ENCODE results near the gene DDAH1. TPM values are rescaled to one million over a fixed set of nuclear protein-coding genes. Genes with fewer than 3 reads are reported as not detected.

The DDAH1 gene
- total RNA-seq, 1 donor from 2014 or later = 56.7 TPM

DNA sequence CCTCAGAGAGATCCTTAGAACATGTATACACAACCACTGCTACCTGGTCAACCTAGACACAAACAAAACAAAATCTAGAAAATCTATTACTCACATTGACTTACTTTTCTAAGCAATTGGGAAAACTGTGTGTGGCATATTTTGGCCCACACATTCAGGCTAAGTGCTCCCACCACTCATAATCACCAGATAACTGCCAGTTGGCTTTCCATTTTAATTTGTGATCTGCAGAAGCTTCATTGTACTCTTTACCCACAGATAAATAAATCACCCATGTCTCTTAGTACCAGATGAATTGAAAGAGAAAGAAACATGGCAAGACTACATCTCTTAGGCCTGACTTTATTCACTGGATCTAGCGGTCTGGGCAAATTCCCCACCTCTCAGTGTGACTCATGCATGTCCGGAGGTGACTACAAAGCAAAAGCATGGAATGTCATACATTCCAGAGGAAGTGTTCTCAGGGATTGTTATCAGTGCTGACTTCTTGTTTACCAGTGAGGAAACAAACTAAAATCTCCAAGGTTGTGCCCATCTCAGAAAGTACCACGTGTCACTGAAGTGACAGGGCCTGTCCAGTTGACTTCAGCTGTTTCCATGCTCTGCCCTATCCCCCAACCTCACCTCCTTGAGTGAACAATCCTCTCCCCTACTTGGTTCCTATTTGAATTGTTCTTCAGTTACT is 136.1 kb downstream of the DDAH1 start:
- DNase-seq (ENCODE audit: low read depth) = peak; percentile 100

DNA sequence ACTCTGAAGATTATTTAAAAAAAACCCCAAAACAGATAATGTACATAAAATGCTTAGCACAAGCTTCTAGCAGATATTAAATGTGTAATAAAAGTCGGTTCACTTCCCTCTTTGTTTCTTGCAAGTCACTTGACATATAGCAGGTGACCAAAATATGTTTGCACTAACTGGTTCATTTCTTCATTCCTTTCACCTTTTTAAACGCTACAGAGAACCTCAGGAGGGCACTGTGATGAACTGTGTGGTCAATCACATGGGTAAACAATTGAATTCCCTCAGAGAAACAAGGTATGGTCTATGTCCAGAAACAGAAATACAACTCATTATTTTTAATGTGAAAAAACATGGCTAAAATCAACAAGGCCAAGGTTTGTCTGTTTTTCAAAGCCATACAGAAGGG is 137.2 kb downstream of the DDAH1 start:
- DNase-seq (ENCODE audit: low read depth) = peak; percentile 55

DNA sequence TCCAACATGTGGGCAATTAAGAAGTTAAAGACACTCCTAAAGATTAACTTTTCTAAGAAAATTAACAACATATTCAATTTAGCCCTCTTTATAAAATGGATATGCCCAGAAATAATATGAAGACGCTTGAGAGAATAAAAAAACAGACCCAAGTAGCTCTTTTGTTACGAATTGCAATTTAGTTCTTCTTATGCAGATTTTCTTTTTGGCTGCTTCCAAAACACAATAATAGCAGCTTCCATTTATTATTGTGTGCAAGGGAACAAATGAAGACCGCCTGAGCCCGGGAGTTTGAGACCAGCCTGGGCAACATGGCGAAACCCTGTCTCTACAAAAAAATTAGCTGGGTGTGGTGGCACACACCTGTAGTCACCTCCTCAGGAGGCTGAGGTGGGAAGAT is 138.1 kb downstream of the DDAH1 start:
- no peak for DNase-seq (ENCODE audit: low read depth)

DNA sequence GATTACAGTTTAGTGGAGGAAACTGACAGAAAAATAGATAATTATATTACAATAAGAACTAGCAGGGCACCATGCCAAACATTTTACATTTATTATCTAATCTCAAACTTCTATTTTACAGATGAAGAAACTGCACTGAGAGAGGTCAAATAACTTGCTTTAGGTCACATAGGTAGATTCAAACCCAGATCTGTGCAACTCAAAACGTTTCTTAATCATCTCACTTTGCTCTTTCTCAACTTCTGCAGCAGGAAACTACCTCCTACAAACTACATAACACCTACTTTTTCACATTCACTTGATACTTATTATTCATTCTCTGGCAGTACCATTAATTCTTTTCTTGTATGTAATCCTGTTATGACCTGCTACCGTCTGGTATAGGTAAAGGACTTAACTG is 138.6 kb downstream of the DDAH1 start:
- peak; percentile 72 for DNase-seq (ENCODE audit: low read depth)

DNA sequence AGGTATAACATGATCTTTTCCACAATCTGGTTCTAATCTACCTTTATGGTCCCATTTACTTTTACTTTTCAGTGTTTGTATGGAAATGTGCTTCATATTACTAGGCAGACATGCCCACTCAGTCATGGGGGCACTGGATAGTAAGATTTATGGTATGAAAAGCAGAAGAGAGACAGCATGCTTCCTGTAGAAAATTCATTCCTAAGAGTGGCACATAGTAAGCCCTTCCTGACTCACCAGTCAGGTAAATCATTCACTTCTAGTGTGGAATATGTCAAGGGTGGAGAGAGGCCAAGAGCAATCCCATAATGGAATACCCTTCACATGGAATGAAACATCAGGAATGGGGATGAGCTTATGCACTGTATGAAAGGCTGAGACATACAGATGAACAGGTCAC is 139.0 kb downstream of the DDAH1 start:
- DNase-seq (ENCODE audit: low read depth) = peak; percentile 96

DNA sequence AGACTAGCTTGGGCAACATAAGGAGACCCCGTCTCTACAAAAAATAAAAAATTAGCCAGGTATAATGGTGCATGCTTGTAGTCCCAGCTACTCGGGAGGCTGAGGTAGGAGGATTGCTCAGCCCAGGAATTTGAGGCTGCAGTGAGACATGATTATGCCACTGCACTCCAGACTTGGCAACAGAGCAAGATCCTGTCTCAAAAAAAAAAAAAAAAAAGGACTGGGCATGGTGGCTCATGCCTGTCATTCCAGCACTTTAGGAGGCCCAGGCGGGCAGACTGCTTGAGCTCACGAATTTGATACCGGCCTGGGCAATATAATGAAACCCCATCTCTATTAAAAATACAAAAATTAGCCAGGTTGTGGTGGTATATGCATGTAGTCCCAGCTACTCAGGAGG is 141.2 kb downstream of the DDAH1 start:
- DNase-seq (ENCODE audit: low read depth) = no peak

DNA sequence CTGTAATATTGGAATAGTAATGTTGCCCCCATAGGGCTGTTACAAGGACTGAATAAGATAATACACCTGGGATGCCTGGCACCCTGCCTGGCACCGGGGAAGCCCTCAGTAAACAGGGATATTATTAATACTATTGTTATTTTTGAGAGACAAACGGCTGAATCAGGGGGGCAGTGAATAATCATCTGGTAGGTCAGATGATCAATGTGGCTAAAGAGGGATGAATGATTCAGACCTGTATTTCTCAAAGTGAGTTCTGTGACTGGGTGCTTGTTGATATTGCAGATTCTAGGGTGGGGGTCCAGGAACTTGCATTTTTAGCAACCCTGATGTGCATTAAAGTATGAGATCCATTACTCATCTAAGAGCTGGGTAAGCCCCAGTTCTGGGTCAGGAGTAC is 142.3 kb downstream of the DDAH1 start:
- DNase-seq (ENCODE audit: low read depth) = peak; percentile 89

DNA sequence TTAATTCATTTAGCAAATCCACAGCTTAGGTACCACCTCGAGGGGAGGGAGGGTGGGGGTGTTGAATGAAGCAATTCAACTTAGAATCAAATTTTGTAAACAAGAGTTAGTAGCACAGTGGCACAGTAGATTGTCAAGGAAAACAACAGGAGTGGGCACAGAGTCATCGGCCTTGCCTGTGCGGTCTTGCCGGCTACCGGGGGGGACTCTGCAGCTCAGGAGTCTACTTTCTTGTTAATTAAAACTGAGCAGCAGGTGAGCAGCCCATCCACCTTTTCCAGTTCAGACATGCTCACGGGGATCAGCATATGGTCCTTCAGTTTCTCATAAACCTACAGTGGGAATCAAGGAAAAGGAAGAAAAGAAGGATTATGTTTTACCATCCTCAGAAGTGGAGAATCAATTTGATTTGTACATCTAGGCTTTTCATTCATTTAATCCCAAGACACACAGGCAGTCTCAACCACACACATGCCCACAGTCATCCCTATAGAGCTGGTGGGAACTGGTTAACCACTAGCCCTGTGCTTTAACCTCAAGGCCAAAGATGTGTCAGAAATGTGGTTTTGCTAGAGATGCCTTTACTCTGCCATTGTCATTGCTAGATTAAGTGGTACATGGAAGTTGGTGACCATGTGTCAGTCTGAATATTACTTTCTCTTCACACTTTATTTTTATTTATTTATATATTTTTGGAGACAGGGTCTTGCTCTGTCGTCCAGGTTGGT is 143.6 kb downstream of the DDAH1 start:
- DNase-seq (ENCODE audit: low read depth) = peak; percentile 89

DNA sequence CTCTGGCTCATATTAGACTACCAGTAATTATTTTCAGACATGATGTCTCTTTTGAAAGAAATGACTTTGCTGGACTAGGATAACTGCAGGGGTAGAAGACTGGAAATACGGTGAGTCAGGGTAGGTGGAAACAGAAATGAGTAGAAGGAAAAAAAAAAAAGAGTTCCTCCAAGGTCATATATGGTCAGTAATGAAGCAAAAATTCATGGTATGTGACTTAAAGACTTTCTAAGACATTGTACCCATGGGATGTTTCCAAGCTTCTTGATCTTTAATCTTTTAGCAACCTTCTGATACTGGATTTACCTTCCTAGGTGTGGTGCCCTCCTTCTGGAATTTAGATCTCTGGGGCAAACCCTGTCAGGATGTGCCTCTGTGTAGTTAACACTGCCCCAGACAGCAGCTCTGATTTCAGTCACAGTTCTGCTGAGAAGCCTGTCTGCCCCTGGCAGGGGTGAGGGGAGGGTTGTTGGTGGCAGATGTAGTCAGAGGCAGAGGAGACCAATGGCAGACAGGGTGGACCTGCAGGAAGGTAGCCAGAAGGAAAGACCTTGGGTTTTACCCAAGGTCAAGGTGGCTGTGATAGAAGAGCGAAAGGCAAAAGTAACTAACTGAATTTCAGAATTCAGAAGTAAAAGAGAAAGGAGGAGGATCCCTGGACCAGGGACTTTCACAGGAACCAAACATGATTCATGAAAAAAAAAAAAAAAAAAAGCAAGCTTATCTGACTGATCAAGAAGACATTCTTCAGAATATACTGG is 144.4 kb downstream of the DDAH1 start:
- peak; percentile 82 for DNase-seq (ENCODE audit: low read depth)

DNA sequence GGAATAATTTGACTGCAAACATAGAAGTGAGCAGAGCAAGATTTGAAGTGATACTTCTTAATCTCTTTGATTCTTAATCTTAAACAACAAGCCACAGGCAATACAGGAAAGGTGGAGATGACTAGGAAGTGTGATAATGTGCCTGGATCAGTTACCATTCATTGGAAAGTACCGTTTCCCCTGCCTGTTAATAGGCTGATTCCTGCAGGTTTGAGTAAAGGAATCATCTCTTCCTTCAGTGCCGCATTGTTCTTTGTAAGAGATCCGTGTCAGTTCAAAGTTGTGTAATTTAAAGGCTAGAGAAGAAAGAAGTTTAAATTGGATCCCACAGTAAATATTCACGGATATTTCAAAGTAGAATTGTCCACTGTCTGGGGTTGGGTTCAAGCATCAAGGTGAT is 145.0 kb downstream of the DDAH1 start:
- DNase-seq (ENCODE audit: low read depth) = no peak

DNA sequence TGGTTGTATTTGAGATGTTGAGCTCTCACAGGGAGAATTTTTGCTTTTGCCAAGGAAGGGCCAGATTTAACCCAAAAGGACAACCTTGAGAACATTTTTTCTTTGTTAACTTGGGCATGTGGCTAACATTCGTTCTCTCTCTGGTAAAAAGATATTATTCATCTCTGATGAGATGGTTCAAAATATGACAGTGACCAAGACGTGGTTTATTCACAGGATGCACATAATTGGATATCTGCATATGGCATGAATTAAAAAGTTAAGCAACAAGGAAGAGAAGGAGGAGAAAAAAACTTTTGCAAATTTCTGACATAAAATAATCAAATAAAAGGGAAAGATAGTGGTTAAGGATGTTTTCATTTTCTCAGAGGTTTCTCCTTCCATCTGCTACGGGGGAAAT is 145.5 kb downstream of the DDAH1 start:
- DNase-seq (ENCODE audit: low read depth) = no peak

DNA sequence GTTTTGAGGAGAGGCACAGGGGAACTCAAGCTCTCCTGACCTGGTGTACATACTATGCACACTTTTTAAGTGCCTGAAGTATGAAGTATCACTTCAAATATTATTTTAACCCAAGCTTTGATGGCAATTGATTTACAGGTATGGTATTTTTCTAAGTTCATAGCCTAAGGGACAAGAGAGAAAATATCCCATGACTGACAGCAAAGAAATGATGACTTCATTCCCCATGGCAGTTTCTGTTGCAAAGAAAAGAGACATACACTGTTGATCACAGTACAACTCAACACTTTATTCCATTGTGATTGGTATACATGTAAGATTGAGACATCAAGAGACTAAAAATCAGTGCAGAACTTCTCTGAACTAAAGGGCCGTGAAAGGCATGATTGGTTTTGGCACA is 146.7 kb downstream of the DDAH1 start:
- peak; percentile 57 for DNase-seq (ENCODE audit: low read depth)

DNA sequence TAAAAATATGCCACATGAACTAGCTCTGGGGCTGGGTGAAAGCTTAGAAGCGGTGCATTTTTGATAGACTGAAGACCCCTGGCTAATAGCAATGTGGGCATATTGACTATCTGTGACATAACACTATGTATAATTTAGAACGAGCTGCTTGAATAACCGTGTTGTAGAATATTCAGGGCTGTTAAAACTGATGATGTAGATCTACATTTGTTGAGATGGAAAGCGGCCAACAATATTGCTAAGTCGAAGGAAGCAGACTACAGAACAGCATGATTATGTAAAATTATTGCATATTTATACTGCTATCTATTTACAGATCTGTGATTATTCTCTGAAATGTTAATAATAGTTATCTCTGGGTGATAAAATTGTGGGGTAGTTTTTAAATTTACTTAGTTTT is 147.4 kb downstream of the DDAH1 start:
- no peak for DNase-seq (ENCODE audit: low read depth)

DNA sequence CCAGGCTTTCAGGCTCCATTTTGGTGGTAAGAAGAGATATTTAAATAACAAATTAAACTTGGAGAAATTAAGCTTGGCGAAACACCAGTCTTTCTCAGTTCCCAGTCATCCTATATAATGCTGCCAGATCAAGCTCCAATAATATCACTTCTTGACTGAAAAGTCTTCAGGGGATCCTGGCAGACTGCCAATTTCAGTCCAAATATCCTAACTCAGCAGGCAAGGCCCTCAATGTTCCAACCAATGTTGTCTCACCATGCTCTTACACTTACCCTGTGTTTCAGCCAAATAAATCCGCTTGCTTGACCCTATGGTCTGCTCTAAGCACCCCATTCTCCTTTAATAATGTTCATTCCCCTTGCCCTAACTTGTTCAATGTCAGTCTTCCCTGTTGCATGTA is 148.6 kb downstream of the DDAH1 start:
- DNase-seq (ENCODE audit: low read depth) = no peak

DNA sequence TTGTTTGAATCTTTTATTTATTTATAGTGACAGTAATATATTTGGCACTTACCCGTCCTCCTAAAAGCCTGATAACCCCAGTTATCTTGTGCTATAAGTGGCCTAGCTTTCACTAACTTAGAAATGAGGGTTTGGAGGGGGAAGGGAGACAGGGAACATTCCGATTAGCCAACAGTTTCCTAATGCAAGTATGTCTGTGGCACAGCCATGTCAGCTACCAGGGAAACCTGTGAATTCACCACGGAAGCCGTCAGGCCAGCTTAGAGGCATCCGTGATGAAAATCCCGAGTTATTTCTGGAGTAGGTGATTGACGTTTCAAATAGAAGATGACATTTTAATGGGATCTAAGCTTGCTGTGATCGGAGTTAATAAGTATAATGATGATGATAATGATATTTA is 149.2 kb downstream of the DDAH1 start:
- DNase-seq (ENCODE audit: low read depth) = no peak

DNA sequence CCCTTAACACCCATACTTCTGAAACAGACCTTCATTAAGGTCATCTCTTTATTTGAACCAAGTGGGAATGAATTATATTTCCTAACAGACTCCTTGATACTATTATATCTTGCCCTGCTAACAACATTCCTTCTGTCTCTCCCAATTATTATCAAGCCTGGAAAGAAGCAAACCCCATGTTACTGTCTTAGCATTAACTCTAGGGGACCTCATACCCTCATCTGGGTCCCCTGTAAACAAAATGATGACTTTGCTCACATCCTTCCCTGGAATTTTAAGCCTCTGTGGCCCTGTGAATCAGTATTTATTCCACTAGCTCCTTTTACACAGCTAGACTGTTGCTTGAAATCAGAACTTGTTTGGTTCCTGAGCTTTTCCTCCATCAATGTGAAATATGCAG is 150.2 kb downstream of the DDAH1 start:
- peak; percentile 34 for DNase-seq (ENCODE audit: low read depth)

DNA sequence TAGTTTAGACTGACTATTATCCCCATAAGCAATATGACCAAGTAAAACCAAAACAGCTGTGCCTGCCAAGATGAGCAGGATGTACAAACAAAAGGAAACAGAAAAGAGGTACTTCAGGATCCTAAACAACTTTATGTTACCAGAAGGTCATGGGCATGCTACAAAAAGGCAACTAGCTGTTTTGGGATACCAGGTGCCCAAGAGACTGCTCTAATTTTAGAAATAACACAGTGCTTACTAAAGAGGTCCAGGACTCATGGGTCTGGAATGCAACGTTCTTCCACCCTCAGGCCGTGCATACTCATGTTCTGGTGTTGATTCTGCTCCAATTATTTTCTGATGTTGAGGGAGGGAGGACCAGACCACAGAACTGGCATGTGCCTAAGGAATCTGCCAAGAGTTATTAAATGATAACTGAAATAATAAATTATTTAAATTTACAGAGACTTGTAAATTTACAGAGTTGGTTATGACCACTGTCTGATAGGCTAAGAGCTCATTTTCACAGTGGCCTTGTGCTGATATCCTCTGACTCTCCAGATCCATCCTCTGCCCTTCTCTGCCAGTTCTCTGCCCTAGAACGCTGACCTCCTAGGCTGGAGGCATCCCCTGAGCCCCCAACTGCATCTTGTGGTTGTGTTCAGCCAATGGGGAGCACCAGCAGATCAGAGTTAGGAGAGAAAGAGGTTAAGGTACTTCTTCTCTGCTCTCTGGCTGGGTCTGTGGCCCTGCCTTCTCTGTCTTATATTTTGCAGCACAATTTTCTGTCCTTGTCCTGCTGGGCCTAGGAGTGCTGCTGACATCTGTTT is 150.9 kb downstream of the DDAH1 start:
- peak; percentile 93 for DNase-seq (ENCODE audit: low read depth)

DNA sequence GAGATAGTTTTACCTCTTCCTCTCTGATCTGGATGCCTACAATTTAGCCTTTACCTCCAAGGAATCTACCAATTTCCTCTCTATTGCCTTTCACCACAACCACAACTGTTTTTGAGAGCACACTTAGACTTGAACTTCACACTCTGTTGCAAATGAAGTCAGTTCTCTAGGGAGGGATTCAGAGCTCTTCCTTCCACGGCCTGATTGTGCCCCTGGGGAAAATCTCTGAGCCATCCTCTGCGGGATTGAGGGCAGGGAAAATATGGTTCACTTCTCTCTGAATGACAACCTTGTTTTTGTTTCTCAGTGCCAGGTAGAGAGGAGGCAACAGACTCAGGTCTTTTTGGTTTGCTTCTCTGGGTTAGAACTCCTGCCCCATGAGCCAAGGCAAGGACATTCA is 153.1 kb downstream of the DDAH1 start:
- DNase-seq (ENCODE audit: low read depth) = peak; percentile 30

DNA sequence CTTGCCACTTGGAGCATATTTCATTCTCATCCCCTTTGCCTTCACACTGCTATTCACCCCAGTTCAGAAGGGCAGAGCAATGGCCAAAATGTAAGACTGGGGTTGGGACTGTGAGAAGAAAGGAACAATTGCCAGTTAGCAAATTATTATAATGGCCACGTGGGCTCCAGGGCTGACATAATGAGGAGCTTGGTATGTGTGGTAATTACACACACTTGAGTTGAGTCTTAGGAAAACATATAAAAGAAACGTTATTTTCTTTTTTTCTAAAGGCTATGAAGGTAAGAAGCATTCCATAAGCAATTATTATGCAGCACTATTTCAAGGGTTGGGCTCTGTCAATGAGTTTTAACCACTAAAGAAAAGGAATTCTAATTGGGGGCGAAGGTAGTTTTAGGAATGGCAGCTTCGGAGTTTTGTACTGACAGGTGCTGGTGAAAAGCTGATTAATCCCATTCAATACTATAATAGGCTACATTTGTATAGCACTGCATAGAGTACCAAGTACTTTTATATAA is 156.1 kb downstream of the DDAH1 start:
- DNase-seq (ENCODE audit: low read depth) = peak; percentile 64

DNA sequence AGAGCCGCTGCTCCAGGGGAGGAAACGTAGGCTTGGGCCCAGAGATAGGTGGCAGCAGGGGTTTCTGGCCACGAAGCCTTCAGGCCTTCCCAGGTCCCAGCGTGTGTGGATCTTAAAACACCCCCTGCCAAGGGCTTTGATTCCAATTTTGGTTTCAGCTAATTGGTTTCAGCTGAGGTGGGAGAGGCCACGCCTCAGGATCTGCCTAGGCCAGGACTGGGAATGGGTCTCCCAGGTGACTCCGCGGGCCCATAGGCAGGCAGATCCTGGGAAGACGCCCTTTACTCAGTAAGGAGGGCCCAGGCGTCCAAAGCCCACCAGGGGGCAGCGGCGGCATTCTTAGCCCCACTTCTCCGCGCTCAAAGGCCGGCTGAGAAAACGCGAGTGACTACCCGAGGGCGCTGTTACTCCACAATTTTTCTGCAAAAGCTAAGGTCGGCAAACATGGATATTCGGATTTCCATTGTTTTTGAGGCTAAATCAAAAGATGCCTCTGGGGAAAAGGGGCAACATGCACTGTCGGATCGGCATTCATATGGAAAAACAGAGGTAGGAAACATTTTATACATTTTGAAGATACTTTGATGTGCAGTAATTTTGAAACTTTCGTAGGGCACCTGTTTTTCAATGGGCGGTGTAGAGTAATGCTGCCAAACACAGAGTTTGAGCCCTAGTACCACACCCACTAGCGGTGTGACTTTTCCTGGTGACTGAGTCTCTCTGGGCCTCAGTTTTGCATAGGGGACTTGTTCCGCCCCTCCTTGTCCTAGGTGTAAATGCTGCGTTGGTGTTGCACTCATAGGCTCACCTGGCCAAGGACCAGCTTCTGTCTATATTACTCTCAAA is 156.7 kb downstream of the DDAH1 start:
- peak; percentile 73 for DNase-seq (ENCODE audit: low read depth)

DNA sequence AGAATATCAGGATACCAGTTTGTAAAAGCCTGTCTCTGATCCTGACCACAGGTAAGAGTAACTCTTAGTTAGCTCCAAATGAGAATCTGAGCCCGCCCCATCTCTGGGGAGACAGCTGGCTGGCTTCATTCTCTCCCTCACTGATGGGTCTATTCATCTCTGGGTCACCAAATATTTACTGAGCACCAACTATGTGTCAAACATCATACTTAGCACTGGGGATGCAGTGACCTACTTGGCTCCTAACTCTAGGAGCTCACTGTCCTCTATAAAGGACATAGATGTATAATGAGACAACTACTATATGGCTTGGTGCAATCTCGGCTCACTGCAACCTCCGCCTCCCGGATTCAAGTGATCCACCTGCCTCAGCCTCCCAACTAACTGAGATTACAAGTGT is 158.7 kb downstream of the DDAH1 start:
- no peak for DNase-seq (ENCODE audit: low read depth)
